GM21381 (cell line): ENCODE results near the gene MYOD1.

ENCODE experiments used
- ATAC-seq: cut with Tn5 transposase; IDR thresholded peaks from one replicate; pipeline ENCODE4 v1.9.1; 2021; ENCODE audit warnings: mild to moderate bottlenecking, moderate library complexity; ENCODE audit not compliant: unreplicated experiment

MYOD1 gene

GRCh38 chr11:17733261-17733660, 13.9 kb downstream of the MYOD1 start:
- ATAC-seq: no peak

GRCh38 chr11:17734418-17734911, 15.1 kb downstream of the MYOD1 start, which contains the start of gene KCNC1:
KCNC1 (plus strand) TSS chr11:17734781; CDS start chr11:17736003, 1,222 bp downstream.
- ATAC-seq: no peak

GRCh38 chr11:17734986-17735817, 15.8 kb downstream of the MYOD1 start:
- ATAC-seq: no peak

GRCh38 chr11:17735818-17736578, 16.6 kb downstream of the MYOD1 start:
- no peak for ATAC-seq

GRCh38 chr11:17736579-17736893, 17.2 kb downstream of the MYOD1 start:
- ATAC-seq: no peak

- ATAC-seq: no peak
Measured at GRCh38 chr11:17736930-17737817, 17.8 kb downstream of the MYOD1 start.

- ATAC-seq: no peak
Measured at GRCh38 chr11:17738151-17738973, 19.0 kb downstream of the MYOD1 start.

GRCh38 chr11:17739945-17740338, 20.6 kb downstream of the MYOD1 start:
- no peak for ATAC-seq

GRCh38 chr11:17740649-17741235, 21.4 kb downstream of the MYOD1 start:
- no peak for ATAC-seq

- ATAC-seq: no peak
Measured at GRCh38 chr11:17741487-17741886, 22.1 kb downstream of the MYOD1 start.

GRCh38 chr11:17742019-17742418, 22.6 kb downstream of the MYOD1 start:
- ATAC-seq: no peak

- no peak for ATAC-seq
Measured at GRCh38 chr11:17743026-17743807, 23.8 kb downstream of the MYOD1 start.

GRCh38 chr11:17743808-17744119, 24.4 kb downstream of the MYOD1 start:
- no peak for ATAC-seq

- ATAC-seq: no peak
Measured at GRCh38 chr11:17744151-17744940, 25.0 kb downstream of the MYOD1 start.

GRCh38 chr11:17745023-17745772, 25.8 kb downstream of the MYOD1 start:
- ATAC-seq: no peak

GRCh38 chr11:17746096-17746495, 26.7 kb downstream of the MYOD1 start:
- no peak for ATAC-seq

GRCh38 chr11:17747131-17747955, 28.0 kb downstream of the MYOD1 start:
- ATAC-seq: no peak
